Measurements from ENCODE around the gene MT1G. TPM values are rescaled to one million over a fixed set of nuclear protein-coding genes. Genes with fewer than 3 reads are reported as not detected.

Gene MT1G
- total RNA-seq, 1 experiment from 2014 or later = not detected

GRCh38 chr16:56710181-56710737 is 42.4 kb upstream of the MT1G start:
- H3K27me3 ChIP-seq (replicated peaks; ENCODE audit: control insufficient read depth, insufficient read depth, low read length) = no peaks in the 10 kb centered on the region
- H3K36me3 ChIP-seq (ENCODE audit: control insufficient read depth, insufficient read depth, low read length) = no peaks in the 10 kb centered on the region
- no peak overlapping the region for H3K4me3 Mint-ChIP-seq (ENCODE audit: unreplicated experiment)
- intact Hi-C loops (cut with micrococcal nuclease; ENCODE audit: unreplicated experiment) = no loop called here
- TF ChIP-seq CTCF (IDR thresholded peaks at IDR 0.05; ENCODE audit: insufficient read depth in 1 of 2, low read depth in 1 of 2, low read length in 1 of 2, severe bottlenecking in 1 of 2, unreplicated experiment in 1 of 2) = no peak
- H3K4me1 Mint-ChIP-seq (ENCODE audit: low read depth, unreplicated experiment) = no peaks in the 10 kb centered on the region
- peaks cover 8% of the 10 kb centered on the region for H3K27me3 Mint-ChIP-seq (ENCODE audit: insufficient read depth, unreplicated experiment)
- no peaks in the 10 kb centered on the region for H3K9me3 ChIP-seq
- no TSS peak for BruUV-seq (replicated peaks)
- H3K4me1 ChIP-seq = no peaks in the 10 kb centered on the region
- ChIA-PET CTCF (no interaction called here), POLR2A (interaction anchor here (0.5 kb wide), 1 partner anchor 1418 kb away, joined by 6 read pairs; no protein-coding TSS in a partner anchor)
- DNase-seq = no peak
- H3K4me3 ChIP-seq (ENCODE audit: low read depth, low read length) = no peak overlapping the region
- H3K36me3 Mint-ChIP-seq (ENCODE audit: insufficient read depth, unreplicated experiment) = no peaks in the 10 kb centered on the region
- H3K9me3 Mint-ChIP-seq (ENCODE audit: unreplicated experiment) = no peaks in the 10 kb centered on the region
- no peak overlapping the region for H3K27ac Mint-ChIP-seq (ENCODE audit: unreplicated experiment)

- H3K9me3 Mint-ChIP-seq (ENCODE audit: unreplicated experiment) = no peaks in the 10 kb centered on the region
- intact Hi-C loops (cut with micrococcal nuclease; ENCODE audit: unreplicated experiment) = no loop called here
- BruUV-seq (replicated peaks) = no TSS peak
- H3K4me3 Mint-ChIP-seq (ENCODE audit: unreplicated experiment) = no peak overlapping the region
- no peak for DNase-seq
- no peak overlapping the region for H3K27ac Mint-ChIP-seq (ENCODE audit: unreplicated experiment)
- ChIA-PET POLR2A (no interaction called here), CTCF (interaction anchor here (1.2 kb wide), 1 partner anchor 101 kb away, joined by 3 read pairs; the partner anchor contains the start of gene MT2A)
- Histone ChIP-seq H3K27me3 (replicated peaks; ENCODE audit: control insufficient read depth, insufficient read depth, low read length) (no peaks in the 10 kb centered on the region), H3K4me3 (ENCODE audit: low read depth, low read length) (no peak overlapping the region), H3K9me3 (no peaks in the 10 kb centered on the region), H3K36me3 (ENCODE audit: control insufficient read depth, insufficient read depth, low read length) (no peaks in the 10 kb centered on the region), H3K4me1 (no peaks in the 10 kb centered on the region)
- H3K36me3 Mint-ChIP-seq (ENCODE audit: insufficient read depth, unreplicated experiment) = no peaks in the 10 kb centered on the region
- H3K27me3 Mint-ChIP-seq (ENCODE audit: insufficient read depth, unreplicated experiment) = peaks cover 8% of the 10 kb centered on the region
- no peaks in the 10 kb centered on the region for H3K4me1 Mint-ChIP-seq (ENCODE audit: low read depth, unreplicated experiment)
- no peak for TF ChIP-seq CTCF (IDR thresholded peaks at IDR 0.05; ENCODE audit: insufficient read depth in 1 of 2, low read depth in 1 of 2, low read length in 1 of 2, severe bottlenecking in 1 of 2, unreplicated experiment in 1 of 2)
Measured at GRCh38 chr16:56709443-56710040, 41.7 kb upstream of the MT1G start.

- intact Hi-C loops (cut with micrococcal nuclease; ENCODE audit: unreplicated experiment) = no loop called here
- Mint-ChIP-seq H3K27ac (ENCODE audit: unreplicated experiment) (no peak overlapping the region), H3K27me3 (ENCODE audit: insufficient read depth, unreplicated experiment) (peaks cover 8% of the 10 kb centered on the region), H3K9me3 (ENCODE audit: unreplicated experiment) (no peaks in the 10 kb centered on the region), H3K4me1 (ENCODE audit: low read depth, unreplicated experiment) (no peaks in the 10 kb centered on the region), H3K36me3 (ENCODE audit: insufficient read depth, unreplicated experiment) (no peaks in the 10 kb centered on the region), H3K4me3 (ENCODE audit: unreplicated experiment) (no peak overlapping the region)
- Histone ChIP-seq H3K4me3 (ENCODE audit: low read depth, low read length) (no peak overlapping the region), H3K4me1 (no peaks in the 10 kb centered on the region), H3K27me3 (replicated peaks; ENCODE audit: control insufficient read depth, insufficient read depth, low read length) (no peaks in the 10 kb centered on the region), H3K36me3 (ENCODE audit: control insufficient read depth, insufficient read depth, low read length) (no peaks in the 10 kb centered on the region), H3K9me3 (no peaks in the 10 kb centered on the region)
- DNase-seq = no peak
- TF ChIP-seq CTCF (IDR thresholded peaks at IDR 0.05; ENCODE audit: insufficient read depth in 1 of 2, low read depth in 1 of 2, low read length in 1 of 2, severe bottlenecking in 1 of 2, unreplicated experiment in 1 of 2) = no peak
- BruUV-seq (replicated peaks) = no TSS peak
- ChIA-PET POLR2A (no interaction called here), CTCF (interaction anchor here (0.6 to 1.2 kb wide), 2 partner anchors 9 to 101 kb away, joined by 3 to 4 read pairs; partner anchors contain the start of gene MT2A)
Measured at GRCh38 chr16:56708525-56709442, 40.9 kb upstream of the MT1G start.

All from Caco-2 (cell line).